ENCODE data around the gene MBLAC1. TPM values are rescaled to one million over a fixed set of nuclear protein-coding genes. Genes with fewer than 3 reads are reported as not detected.

The MBLAC1 gene
- total and polyA plus RNA-seq, 2 donors (not counting 1 experiment from before 2014, with no cell fraction given), result 1.6 to 4.5 TPM

DNA sequence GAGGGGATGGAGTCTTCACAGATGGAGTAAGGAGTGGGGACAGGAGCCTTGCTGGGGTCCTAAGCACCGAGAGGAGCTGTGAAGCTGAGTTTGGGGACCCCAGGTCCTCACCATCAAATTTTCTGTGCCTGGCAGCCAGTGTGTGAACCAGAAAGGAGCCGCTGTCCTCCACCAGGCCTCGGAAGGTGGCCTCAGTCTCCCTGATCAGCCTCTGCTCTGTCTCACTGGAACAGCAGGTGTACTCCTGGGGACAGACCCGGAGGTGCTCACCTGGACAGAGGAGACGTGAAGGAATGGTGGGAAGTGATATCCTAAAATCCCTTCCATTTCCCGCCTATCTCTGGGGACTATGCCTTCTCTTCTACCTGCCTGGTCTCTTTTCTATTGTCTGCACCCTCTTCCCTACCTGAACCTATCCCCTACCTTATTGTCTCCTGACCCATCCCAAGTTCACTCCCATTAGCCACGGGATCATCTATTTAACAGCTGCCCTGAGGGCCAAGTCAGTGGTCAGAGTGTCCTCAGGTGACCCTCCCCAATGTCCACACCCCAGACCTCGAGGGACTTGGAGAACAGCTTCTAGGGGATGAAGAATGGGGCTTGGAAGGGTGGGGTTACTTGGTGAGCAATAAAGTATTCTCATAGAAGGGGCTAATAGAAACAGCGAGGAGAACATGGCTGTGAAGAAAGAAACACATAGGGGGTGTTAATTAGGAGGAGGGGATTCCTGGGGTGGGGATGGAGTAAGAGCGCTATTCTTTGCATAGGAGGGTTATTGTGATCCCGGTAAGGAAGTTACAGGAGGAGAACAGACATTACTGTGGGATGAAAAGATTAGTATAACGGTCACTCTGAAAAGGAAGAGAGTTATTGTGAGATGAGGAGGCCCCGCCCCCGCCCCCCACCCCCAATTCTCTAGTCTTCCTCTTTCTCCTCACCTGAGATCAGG is 49.6 kb downstream of the MBLAC1 start:
- Mint-ChIP-seq H3K27me3 (peaks cover 3% of the 10 kb centered on the region), H3K9me3 (ENCODE audit: insufficient read depth) (no peaks in the 10 kb centered on the region), H3K4me3 (peak overlapping the region; percentile 73), H3K27ac (peak overlapping the region; percentile 27), H3K4me1 (peaks cover 29% of the 10 kb centered on the region)
- 76% methylated on average over 7 of the region's 14 CpGs for WGBS (ENCODE audit: insufficient coverage)
- intact Hi-C loops (cut with micrococcal nuclease), result loop anchor here (1.0 to 5.0 kb wide), 6 partner anchors 16 to 95 kb away; partner anchors contain the start of genes LAMTOR4, TRAPPC14 and ZNF3
- DNase-seq, result peak; percentile 24
- Histone ChIP-seq H3K36me3 (replicated peaks in 1 of 2; ENCODE audit: control extremely low read depth in 1 of 2, control insufficient read depth in 1 of 2, extremely low read depth in 1 of 2, insufficient read depth in 2 of 2, low read length in 1 of 2) (no peaks in the 10 kb centered on the region), H3K4me3 (ENCODE audit: control extremely low read depth in 1 of 5, extremely low read depth in 1 of 5, insufficient read depth in 1 of 5, low read depth in 2 of 5, low read length in 4 of 5) (peak overlapping the region in 4 of 5 experiments; percentile 64 to 78 (median 72)), H3K4me1 (ENCODE audit: control insufficient read depth in 2 of 2, insufficient read depth in 2 of 2, low read length in 2 of 2) (peaks cover 16 to 27% of the 10 kb centered on the region in 2 donors), H3K27ac (ENCODE audit: low read length in 2 of 2) (no peak overlapping the region), H4K20me1 (ENCODE audit: control insufficient read depth, insufficient read depth, low read length, poor library complexity, severe bottlenecking) (no peaks in the 10 kb centered on the region), H3K27me3 (replicated peaks in 1 of 4; ENCODE audit: control extremely low read depth in 1 of 4, control insufficient read depth in 3 of 4, insufficient read depth in 4 of 4, low read length in 3 of 4) (peaks cover 0 to 6% (median 3%) of the 10 kb centered on the region in 4 experiments), H2AFZ (ENCODE audit: insufficient read depth, low read depth, low read length, poor library complexity, severe bottlenecking) (peak overlapping the region; percentile 90), H3K4me2 (replicated peaks; ENCODE audit: low read depth, low read length, poor library complexity, severe bottlenecking) (peak overlapping the region; percentile 99), H3K79me2 (ENCODE audit: control insufficient read depth, insufficient read depth, low read length) (no peaks in the 10 kb centered on the region), H3K9me3 (ENCODE audit: control extremely low read depth in 1 of 3, control insufficient read depth in 2 of 3, insufficient read depth in 1 of 3, low read length in 2 of 3) (peaks cover 0 to 20% (median 6%) of the 10 kb centered on the region in 3 donors), H3K9ac (ENCODE audit: low read length) (peak overlapping the region; percentile 76)
- ChIA-PET CTCF (interaction anchor here (0.6 to 2.2 kb wide), 6 partner anchors 13 to 1125 kb away, joined by 4 to 11 read pairs (median 5); no protein-coding TSS in a partner anchor), POLR2A (interaction anchor here (0.6 to 1.4 kb wide), 10 partner anchors 10 to 410 kb away, joined by 3 to 7 read pairs (median 4); partner anchors contain the start of genes FBXO24, LAMTOR4, MEPCE and ZCWPW1)
- TF ChIP-seq EZH2 (IDR thresholded peaks at IDR 0.05; ENCODE audit: borderline replicate concordance, insufficient read depth, low read depth, low read length, poor library complexity, severe bottlenecking), result no peak
- TF ChIP-seq, protein P1, sequence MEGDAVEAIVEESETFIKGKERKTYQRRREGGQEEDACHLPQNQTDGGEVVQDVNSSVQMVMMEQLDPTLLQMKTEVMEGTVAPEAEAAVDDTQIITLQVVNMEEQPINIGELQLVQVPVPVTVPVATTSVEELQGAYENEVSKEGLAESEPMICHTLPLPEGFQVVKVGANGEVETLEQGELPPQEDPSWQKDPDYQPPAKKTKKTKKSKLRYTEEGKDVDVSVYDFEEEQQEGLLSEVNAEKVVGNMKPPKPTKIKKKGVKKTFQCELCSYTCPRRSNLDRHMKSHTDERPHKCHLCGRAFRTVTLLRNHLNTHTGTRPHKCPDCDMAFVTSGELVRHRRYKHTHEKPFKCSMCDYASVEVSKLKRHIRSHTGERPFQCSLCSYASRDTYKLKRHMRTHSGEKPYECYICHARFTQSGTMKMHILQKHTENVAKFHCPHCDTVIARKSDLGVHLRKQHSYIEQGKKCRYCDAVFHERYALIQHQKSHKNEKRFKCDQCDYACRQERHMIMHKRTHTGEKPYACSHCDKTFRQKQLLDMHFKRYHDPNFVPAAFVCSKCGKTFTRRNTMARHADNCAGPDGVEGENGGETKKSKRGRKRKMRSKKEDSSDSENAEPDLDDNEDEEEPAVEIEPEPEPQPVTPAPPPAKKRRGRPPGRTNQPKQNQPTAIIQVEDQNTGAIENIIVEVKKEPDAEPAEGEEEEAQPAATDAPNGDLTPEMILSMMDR (IDR thresholded peaks at IDR 0.05), result no peak
- ATAC-seq (ENCODE audit: low read depth), result no peak

Measured in B cell (primary cell).